GM23248 (cell line): ENCODE data around the gene LMF1.

Source experiments
- EZH2 ChIP-seq: fragments of 200-600 bp; sonication (generic); IDR thresholded peaks from 2 replicates; pipeline ENCODE4 v1.6.1; 2018; ENCODE audit warnings: antibody characterized with exemption, mild to moderate bottlenecking; ENCODE audit not compliant: insufficient read depth, poor library complexity, severe bottlenecking
- EZH2phosphoT487 ChIP-seq: fragments of 200-600 bp; sonication (generic); IDR thresholded peaks from 2 replicates; pipeline ENCODE4 v1.6.1; 2018; ENCODE audit warnings: antibody characterized with exemption, moderate library complexity, mild to moderate bottlenecking, low read depth; ENCODE audit not compliant: insufficient read depth

DNA sequence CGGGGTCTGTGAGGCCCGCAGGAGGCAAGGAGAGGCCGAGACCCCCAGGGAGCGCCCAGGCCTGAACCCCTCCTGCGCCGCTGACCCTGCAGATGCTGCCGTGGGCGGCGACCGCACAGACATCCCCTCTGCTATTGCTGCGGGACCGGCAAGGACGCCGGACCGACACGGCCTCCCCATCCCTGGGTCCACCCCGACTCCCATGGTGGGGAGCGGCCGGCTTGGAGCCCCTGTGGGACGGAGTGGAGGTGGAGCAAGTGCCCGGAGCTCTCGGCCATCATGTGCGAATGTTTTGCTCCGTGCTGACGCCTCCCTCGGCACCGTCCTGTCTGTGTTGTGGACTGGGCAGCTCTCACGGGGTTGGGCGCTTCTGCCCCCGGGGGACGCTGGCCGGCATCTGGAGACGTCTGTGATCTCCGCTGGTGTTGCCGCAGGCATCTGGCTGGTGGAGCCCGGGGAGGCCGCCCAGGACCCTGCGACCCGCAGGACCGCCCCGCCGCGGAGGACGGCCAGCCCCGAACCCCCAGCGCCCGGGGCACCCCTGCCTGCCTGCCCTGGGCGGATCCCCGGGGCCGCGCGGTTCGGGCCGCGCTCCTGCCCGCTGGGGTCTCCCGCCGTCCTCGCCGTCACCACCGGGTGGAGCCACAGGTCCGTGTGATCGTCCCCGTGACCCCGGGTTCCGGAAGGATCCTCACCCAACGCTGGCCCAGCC, 157.4 kb downstream of the LMF1 start:
- no peak for TF ChIP-seq EZH2phosphoT487
- no peak for TF ChIP-seq EZH2
